Measurements from ENCODE around the gene PCDH9. TPM values are rescaled to one million over a fixed set of nuclear protein-coding genes. Genes with fewer than 3 reads are reported as not detected.
"Not testable (repeated sequence)": the region's sequence is repeated elsewhere in the genome, so short reads cannot be mapped to it uniquely, and the experiment has no call there.

PCDH9 gene
- total and polyA plus RNA-seq, 7 donors = under 0.01 to 15.7 (median 8.7) TPM; not detected in 1

DNA sequence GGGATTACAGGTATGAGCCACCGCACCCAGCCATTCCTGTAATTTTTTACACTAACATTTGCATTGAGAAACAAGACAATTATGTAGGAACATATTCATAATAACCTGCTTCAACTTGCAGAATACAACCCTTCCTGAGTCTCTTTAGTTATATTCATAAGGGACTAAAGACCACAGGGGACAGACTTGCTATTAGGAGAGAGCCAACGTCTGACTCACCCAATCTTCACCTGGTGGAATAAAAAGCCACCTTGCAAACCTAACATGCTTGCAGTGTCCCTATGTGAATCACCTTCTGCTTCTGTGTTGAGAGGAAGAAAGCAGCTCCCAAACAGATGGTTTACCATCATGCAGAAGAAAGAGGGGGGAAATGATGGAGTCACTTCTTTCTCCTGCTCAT lies 456.1 kb downstream of the PCDH9 start:
- no peak for TF ChIP-seq CTCF (IDR thresholded peaks at IDR 0.05)
- TF ChIP-seq EP300 (IDR thresholded peaks at IDR 0.05) = no peak
- intact Hi-C loops (cut with DNase I) = no loop called here
- Histone ChIP-seq H3K27ac (no peak overlapping the region), H3K36me3 (no peaks in the 10 kb centered on the region), H3K4me3 (no peak overlapping the region), H3K4me1 (no peaks in the 10 kb centered on the region), H3K9me3 (no peaks in the 10 kb centered on the region), H3K27me3 (no peaks in the 10 kb centered on the region)
- WGBS, 2 donors = 65 to 80% methylated on average over 2 of the region's 2 CpGs
- DNase-seq = no peak

DNA sequence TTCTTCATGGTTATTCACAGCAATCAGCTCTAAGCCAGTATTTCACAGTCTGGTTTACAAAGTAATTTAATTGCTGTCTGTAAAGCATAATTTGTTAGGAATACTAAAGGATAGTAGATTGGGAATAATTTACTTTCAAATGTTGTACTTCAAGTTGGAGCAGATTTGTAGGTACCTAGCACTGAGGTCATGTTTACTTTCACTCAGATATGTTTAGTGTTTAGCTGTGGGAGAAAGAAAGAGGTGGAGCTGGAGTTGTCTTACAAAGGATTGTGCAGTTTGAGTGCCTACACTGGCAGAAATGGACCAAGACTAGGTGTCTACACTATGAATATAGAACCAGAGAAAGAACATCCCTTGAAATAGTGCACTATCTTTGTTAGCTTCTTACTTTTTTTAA lies 464.6 kb downstream of the PCDH9 start:
- Histone ChIP-seq H3K4me1 (no peaks in the 10 kb centered on the region), H3K27me3 (no peaks in the 10 kb centered on the region), H3K36me3 (no peaks in the 10 kb centered on the region), H3K9me3 (peaks cover 0 to 10% (median 5%) of the 10 kb centered on the region in 4 donors), H3K4me3 (no peak overlapping the region), H3K27ac (no peak overlapping the region)
- no peak for TF ChIP-seq CTCF (IDR thresholded peaks at IDR 0.05)
- TF ChIP-seq EP300 (IDR thresholded peaks at IDR 0.05) = no peak
- TF ChIP-seq POLR2A (IDR thresholded peaks at IDR 0.05) = no peak
- intact Hi-C loops (cut with DNase I) = no loop called here
- no peak for DNase-seq

DNA sequence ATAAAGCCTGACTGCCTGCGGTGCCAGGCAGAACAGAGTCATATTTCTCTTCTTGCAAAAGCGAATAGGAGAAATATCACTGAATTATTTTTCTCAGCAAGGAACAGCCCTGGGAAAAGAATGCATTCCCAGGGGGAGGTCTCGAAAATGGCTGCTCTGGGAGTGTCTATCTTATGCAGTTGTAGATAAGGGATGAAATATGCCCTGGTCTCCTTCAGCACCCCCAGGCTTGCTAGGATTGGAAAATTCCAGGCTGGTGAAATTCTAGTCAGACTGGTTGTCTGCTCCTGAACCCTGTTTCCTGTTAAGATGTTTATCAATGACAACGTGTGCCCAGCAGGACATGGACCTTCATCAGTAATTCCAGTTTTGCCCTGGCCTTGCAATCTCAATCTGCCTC lies 469.5 kb downstream of the PCDH9 start:
- H3K4me1 ChIP-seq; intact Hi-C loops (cut with DNase I); H3K4me3 ChIP-seq; H3K36me3 ChIP-seq; H3K27me3 ChIP-seq; H3K27ac ChIP-seq; DNase-seq: not testable (repeated sequence)
- peaks cover 0 to 16% (median 6%) of the 10 kb centered on the region in 4 donors for H3K9me3 ChIP-seq
- WGBS, 2 donors = 74 to 86% methylated on average over 4 of the region's 4 CpGs

- 98% methylated on average over 1 of the region's 1 CpG for WGBS, 2 donors
- intact Hi-C loops (cut with DNase I) = no loop called here
- TF ChIP-seq CTCF (IDR thresholded peaks at IDR 0.05) (no peak), POLR2A (IDR thresholded peaks at IDR 0.05) (no peak), POLR2AphosphoS5 (IDR thresholded peaks at IDR 0.05) (no peak), EP300 (IDR thresholded peaks at IDR 0.05) (no peak)
Measured at GRCh38 chr13:66759919-66760318, 470.2 kb downstream of the PCDH9 start.

GRCh38 chr13:66751691-66752090 lies 478.4 kb downstream of the PCDH9 start:
- intact Hi-C loops (cut with DNase I) = no loop called here
- TF ChIP-seq CTCF (IDR thresholded peaks at IDR 0.05) (no peak), POLR2AphosphoS5 (IDR thresholded peaks at IDR 0.05) (no peak)
- Histone ChIP-seq H3K27me3 (no peaks in the 10 kb centered on the region), H3K4me3 (no peak overlapping the region), H3K27ac (no peak overlapping the region), H3K36me3 (no peaks in the 10 kb centered on the region), H3K9me3 (no peaks in the 10 kb centered on the region), H3K4me1 (no peaks in the 10 kb centered on the region)
- DNase-seq = no peak
- WGBS, 2 donors = 53 to 85% methylated on average over 2 of the region's 2 CpGs

More at GRCh38 chr13:66759919-66760318, 470.2 kb downstream of the PCDH9 start:
- Histone ChIP-seq H3K27ac (no peak overlapping the region), H3K27me3 (no peaks in the 10 kb centered on the region), H3K4me1 (no peaks in the 10 kb centered on the region), H3K4me3 (no peak overlapping the region), H3K36me3 (no peaks in the 10 kb centered on the region), H3K9me3 (peaks cover 0 to 16% (median 6%) of the 10 kb centered on the region in 4 donors)
- no peak for DNase-seq
